Measurements from ENCODE around the gene ABCB1.

The ABCB1 gene

DNA sequence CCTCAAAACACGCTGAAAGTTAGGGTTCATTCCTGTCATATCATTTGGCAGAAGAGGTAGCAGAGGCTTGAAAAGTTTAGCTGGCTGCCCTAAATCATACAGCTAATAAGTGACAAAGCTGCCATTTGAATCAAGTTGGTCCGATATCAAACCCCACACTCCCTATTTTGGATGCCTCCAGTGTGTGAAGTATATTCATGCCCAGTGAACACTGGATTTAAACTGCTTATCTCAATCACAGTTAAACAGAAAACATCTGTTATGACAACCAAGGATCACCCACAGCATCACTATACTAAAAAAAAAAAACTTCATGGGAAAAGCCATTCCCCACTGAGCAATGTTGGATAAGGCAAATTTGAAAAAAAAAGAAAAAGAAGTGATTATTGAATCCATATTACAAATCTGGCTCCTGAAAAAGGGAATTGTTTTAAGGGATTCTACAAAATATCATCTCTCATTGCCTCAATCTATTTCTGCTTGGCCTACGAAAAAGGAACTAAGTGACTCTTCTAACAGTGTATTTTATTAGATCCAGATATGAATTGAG lies 48.3 kb downstream of the ABCB1 start:
- no peak for TF ChIP-seq EGR1 (IDR thresholded peaks at IDR 0.05)
- no peak for TF ChIP-seq EP300 (IDR thresholded peaks at IDR 0.05; ENCODE audit: borderline replicate concordance)
- no peak for TF ChIP-seq FOXM1 (IDR thresholded peaks at IDR 0.05; ENCODE audit: borderline replicate concordance, low read depth)
- no peak for TF ChIP-seq YY1 (IDR thresholded peaks at IDR 0.05; ENCODE audit: low read depth)
- no peak for TF ChIP-seq TCF12 (IDR thresholded peaks at IDR 0.05; ENCODE audit: low read depth)
- TF ChIP-seq CREB1 (IDR thresholded peaks at IDR 0.05; ENCODE audit: low read depth), result no peak
- TF ChIP-seq TEAD4 (IDR thresholded peaks at IDR 0.05), result no peak
- TF ChIP-seq NFIC (IDR thresholded peaks at IDR 0.05), result no peak
- TF ChIP-seq RAD21 (IDR thresholded peaks at IDR 0.05; ENCODE audit: low read depth), result no peak
- TF ChIP-seq, protein P1, sequence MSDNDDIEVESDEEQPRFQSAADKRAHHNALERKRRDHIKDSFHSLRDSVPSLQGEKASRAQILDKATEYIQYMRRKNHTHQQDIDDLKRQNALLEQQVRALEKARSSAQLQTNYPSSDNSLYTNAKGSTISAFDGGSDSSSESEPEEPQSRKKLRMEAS (IDR thresholded peaks at IDR 0.05), result no peak
- TF ChIP-seq, protein P2, sequence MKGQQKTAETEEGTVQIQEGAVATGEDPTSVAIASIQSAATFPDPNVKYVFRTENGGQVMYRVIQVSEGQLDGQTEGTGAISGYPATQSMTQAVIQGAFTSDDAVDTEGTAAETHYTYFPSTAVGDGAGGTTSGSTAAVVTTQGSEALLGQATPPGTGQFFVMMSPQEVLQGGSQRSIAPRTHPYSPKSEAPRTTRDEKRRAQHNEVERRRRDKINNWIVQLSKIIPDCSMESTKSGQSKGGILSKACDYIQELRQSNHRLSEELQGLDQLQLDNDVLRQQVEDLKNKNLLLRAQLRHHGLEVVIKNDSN (IDR thresholded peaks at IDR 0.05), result no peak
- TF ChIP-seq ZBTB7A (IDR thresholded peaks at IDR 0.05; ENCODE audit: low read depth), result no peak
- TF ChIP-seq, protein P3, sequence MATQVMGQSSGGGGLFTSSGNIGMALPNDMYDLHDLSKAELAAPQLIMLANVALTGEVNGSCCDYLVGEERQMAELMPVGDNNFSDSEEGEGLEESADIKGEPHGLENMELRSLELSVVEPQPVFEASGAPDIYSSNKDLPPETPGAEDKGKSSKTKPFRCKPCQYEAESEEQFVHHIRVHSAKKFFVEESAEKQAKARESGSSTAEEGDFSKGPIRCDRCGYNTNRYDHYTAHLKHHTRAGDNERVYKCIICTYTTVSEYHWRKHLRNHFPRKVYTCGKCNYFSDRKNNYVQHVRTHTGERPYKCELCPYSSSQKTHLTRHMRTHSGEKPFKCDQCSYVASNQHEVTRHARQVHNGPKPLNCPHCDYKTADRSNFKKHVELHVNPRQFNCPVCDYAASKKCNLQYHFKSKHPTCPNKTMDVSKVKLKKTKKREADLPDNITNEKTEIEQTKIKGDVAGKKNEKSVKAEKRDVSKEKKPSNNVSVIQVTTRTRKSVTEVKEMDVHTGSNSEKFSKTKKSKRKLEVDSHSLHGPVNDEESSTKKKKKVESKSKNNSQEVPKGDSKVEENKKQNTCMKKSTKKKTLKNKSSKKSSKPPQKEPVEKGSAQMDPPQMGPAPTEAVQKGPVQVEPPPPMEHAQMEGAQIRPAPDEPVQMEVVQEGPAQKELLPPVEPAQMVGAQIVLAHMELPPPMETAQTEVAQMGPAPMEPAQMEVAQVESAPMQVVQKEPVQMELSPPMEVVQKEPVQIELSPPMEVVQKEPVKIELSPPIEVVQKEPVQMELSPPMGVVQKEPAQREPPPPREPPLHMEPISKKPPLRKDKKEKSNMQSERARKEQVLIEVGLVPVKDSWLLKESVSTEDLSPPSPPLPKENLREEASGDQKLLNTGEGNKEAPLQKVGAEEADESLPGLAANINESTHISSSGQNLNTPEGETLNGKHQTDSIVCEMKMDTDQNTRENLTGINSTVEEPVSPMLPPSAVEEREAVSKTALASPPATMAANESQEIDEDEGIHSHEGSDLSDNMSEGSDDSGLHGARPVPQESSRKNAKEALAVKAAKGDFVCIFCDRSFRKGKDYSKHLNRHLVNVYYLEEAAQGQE (IDR thresholded peaks at IDR 0.05; ENCODE audit: low read depth), result no peak
- TF ChIP-seq CEBPB (IDR thresholded peaks at IDR 0.05), result no peak
- no peak for TF ChIP-seq TAF1 (IDR thresholded peaks at IDR 0.05; ENCODE audit: low read depth)

DNA sequence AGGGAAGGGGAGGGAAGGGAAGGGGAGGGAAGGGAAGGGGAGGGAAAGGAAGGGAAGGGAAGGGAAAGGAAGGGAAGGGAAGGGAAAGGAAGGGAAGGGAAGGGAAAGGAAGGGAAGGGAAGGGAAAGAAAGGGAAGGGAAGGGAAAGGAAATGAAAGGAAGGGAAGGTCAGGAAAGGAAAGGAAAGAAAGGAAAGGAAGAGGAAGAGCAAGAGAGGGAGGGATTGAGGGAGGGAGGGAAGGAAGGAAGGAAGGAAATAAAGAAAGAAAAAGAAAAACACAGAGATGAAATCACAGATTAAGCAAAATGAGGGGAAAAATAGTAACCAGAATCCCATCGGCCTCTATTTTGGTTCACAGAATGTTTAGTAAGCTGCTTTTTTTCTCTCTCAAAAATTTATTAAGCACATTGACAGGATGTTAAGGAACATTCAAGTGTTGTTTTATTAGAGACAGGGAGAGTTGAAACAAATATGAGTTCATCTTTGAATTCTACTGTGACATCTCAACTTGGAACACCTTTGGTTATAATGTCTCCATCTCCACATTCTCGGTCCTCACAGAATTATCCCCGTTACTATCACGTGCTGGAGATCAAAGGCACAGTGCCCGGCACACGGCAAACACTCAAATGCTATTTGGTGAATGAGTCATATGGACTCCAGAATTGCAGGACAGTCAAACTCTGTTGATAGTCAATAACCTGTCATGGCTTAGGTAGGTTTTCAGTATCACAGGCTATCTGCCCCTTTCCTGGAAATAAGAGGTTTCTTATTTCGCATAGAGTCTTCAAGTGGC lies 52.4 kb downstream of the ABCB1 start:
- TF ChIP-seq, protein P3 (IDR thresholded peaks at IDR 0.05; ENCODE audit: low read depth), result no peak
- TF ChIP-seq ZBTB7A (IDR thresholded peaks at IDR 0.05; ENCODE audit: low read depth), result no peak
- TF ChIP-seq FOXM1 (IDR thresholded peaks at IDR 0.05; ENCODE audit: borderline replicate concordance, low read depth), result no peak
- TF ChIP-seq TAF1 (IDR thresholded peaks at IDR 0.05; ENCODE audit: low read depth), result no peak
- no peak for TF ChIP-seq RAD21 (IDR thresholded peaks at IDR 0.05; ENCODE audit: low read depth)
- TF ChIP-seq TCF12 (IDR thresholded peaks at IDR 0.05; ENCODE audit: low read depth), result no peak
- TF ChIP-seq, protein P1 (IDR thresholded peaks at IDR 0.05), result no peak
- no peak for TF ChIP-seq EP300 (IDR thresholded peaks at IDR 0.05; ENCODE audit: borderline replicate concordance)
- TF ChIP-seq CEBPB (IDR thresholded peaks at IDR 0.05), result no peak

DNA sequence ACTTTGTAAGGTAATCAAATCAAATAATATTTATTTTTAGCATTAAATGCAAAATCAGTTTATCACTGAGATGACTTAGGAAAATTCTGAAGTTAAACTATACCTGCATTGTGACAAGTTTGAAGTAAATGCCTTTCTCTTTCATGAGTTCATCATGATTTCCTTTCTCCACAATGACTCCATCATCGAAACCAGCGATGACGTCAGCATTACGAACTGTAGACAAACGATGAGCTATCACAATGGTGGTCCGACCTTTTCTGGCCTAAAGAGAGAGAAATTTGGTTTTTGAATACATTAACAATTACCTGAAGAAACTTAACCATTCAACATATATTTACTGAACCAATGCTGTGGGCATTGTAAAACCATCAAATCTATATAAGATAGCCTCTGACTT lies 54.9 kb downstream of the ABCB1 start:
- no peak for TF ChIP-seq YY1 (IDR thresholded peaks at IDR 0.05; ENCODE audit: low read depth)
- TF ChIP-seq ZBTB7A (IDR thresholded peaks at IDR 0.05; ENCODE audit: low read depth), result no peak
- no peak for TF ChIP-seq TEAD4 (IDR thresholded peaks at IDR 0.05)
- TF ChIP-seq CEBPB (IDR thresholded peaks at IDR 0.05), result no peak
- no peak for TF ChIP-seq FOXM1 (IDR thresholded peaks at IDR 0.05; ENCODE audit: borderline replicate concordance, low read depth)
- TF ChIP-seq, protein P3 (IDR thresholded peaks at IDR 0.05; ENCODE audit: low read depth), result no peak
- TF ChIP-seq TCF12 (IDR thresholded peaks at IDR 0.05; ENCODE audit: low read depth), result no peak
- TF ChIP-seq TAF1 (IDR thresholded peaks at IDR 0.05; ENCODE audit: low read depth), result no peak
- TF ChIP-seq EP300 (IDR thresholded peaks at IDR 0.05; ENCODE audit: borderline replicate concordance), result no peak
- no peak for TF ChIP-seq NFIC (IDR thresholded peaks at IDR 0.05)
- TF ChIP-seq CREB1 (IDR thresholded peaks at IDR 0.05; ENCODE audit: low read depth), result no peak
- TF ChIP-seq, protein P2 (IDR thresholded peaks at IDR 0.05), result no peak

DNA sequence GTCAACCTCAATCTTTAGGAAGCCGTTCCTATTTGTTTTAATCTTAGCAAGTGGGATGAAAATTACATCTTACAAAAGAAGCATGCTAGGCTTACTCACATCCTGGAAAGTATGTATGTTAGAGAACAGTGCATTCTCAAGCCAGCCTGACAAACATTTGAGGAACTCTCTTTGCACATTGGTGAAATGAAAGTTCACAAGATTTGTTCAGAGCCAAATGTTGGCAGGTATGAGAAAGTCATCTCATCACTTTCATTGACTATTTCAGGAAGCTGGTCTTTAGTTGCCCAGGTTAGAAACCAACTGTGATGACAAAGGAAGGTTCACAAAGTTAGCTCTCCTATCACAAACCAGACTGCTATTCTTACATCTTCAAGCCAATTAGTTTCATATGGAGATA lies 57.1 kb downstream of the ABCB1 start:
- TF ChIP-seq, protein P3 (IDR thresholded peaks at IDR 0.05; ENCODE audit: low read depth), result no peak
- TF ChIP-seq YY1 (IDR thresholded peaks at IDR 0.05; ENCODE audit: low read depth) (no peak), EGR1 (IDR thresholded peaks at IDR 0.05) (no peak), CREB1 (IDR thresholded peaks at IDR 0.05; ENCODE audit: low read depth) (no peak), TEAD4 (IDR thresholded peaks at IDR 0.05) (no peak), FOXM1 (IDR thresholded peaks at IDR 0.05; ENCODE audit: borderline replicate concordance, low read depth) (no peak), RAD21 (IDR thresholded peaks at IDR 0.05; ENCODE audit: low read depth) (no peak), CEBPB (IDR thresholded peaks at IDR 0.05) (no peak), TCF12 (IDR thresholded peaks at IDR 0.05; ENCODE audit: low read depth) (no peak), TAF1 (IDR thresholded peaks at IDR 0.05; ENCODE audit: low read depth) (no peak)
- TF ChIP-seq, protein P1 (IDR thresholded peaks at IDR 0.05), result no peak
- TF ChIP-seq, protein P2 (IDR thresholded peaks at IDR 0.05), result no peak

Data from Ishikawa (cell line).